ENCODE data around the gene ZNF830.

DNA sequence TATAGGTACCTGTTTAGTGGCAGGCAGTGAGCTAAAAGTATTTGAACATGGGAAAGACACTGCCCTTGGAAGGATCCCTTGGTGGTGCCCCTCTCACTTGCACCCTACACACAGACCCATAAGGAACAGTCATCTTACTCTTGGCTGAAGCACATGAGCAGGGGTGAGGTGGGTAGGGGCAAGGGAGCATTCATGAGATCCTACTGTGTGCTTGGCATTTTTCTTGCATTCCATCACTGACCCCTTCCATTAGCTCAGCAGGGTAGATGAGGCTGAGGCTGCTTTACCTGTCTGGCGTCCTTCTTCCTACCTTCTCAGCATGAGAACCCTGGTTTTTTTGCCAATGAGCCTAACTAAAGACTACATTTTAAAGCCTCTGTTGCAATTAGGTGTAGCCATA is 48.3 kb upstream of the ZNF830 start:
- TF ChIP-seq CTCF (IDR thresholded peaks at IDR 0.05; ENCODE audit: borderline replicate concordance, extremely low read depth, low read length, poor library complexity, severe bottlenecking) (no peak), EZH2 (IDR thresholded peaks at IDR 0.05; ENCODE audit: borderline replicate concordance, low read depth, low read length, severe bottlenecking) (no peak)
